ENCODE data around the gene CTNNBIP1. TPM values are rescaled to one million over a fixed set of nuclear protein-coding genes. Genes with fewer than 3 reads are reported as not detected.

The CTNNBIP1 gene
- total and polyA plus RNA-seq, 2 experiments from 2014 or later: 80.1 to 122 TPM

- Histone ChIP-seq H3K4me1 (ENCODE audit: low read depth) (peaks cover 20% of the 10 kb centered on the region), H3K4me3 (no peak overlapping the region), H3K9me3 (ENCODE audit: low read depth) (no peaks in the 10 kb centered on the region), H3K36me3 (no peaks in the 10 kb centered on the region), H3K27ac (no peak overlapping the region), H3K27me3 (no peaks in the 10 kb centered on the region)
- no peak for TF ChIP-seq CTCF (IDR thresholded peaks at IDR 0.05; ENCODE audit: low read depth, low read length)
- no peak for DNase-seq (ENCODE audit: low read depth in 1 of 2, low spot score in 1 of 2)
Measured at GRCh38 chr1:9820521-9820920, 89.5 kb downstream of the CTNNBIP1 start.

DNA sequence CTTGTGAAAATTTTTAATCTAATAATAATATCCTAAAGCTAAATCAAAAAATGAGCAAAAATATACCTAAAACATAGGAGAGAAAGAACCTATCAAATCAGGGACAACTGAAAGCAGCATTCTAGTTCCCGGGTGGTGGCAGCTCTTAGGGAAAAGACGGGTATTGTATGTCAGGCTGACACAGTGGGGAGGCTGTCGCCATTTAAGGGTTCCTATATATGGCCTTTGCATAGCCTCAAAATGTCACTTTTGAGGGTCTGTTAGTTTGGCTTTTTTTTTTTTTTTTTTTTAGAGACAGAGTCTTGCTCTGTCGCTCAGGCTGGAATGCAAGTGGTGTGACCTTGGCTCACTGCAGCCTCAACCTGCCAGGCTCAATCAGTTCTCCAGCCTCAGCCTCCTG lies 92.3 kb downstream of the CTNNBIP1 start:
- no peak for DNase-seq (ENCODE audit: low read depth in 1 of 2, low spot score in 1 of 2)
- no peak for TF ChIP-seq CTCF (IDR thresholded peaks at IDR 0.05; ENCODE audit: low read depth, low read length)
- Histone ChIP-seq H3K4me1 (ENCODE audit: low read depth) (peaks cover 20% of the 10 kb centered on the region), H3K9me3 (ENCODE audit: low read depth) (no peaks in the 10 kb centered on the region), H3K27ac (no peak overlapping the region), H3K36me3 (no peaks in the 10 kb centered on the region), H3K4me3 (no peak overlapping the region), H3K27me3 (no peaks in the 10 kb centered on the region)

DNA sequence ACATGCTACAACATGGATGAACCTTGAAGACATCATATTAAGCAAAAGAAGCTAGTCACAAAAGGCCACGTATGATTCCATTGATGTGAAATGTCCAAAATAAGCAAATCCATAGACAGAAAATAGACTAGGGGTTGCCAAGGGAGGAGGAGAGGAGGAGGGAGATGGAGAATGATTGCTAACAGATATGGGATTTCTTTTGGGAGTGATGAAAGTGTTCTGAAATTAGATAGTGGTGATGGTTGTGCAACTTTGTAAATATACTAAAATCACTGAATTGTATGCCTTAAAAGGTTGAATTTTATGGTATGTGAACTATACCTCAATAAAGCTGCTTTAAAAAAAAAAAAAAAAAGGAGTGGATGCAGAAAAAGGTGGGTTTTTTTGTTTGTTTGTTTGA lies 93.9 kb downstream of the CTNNBIP1 start:
- H3K27me3 ChIP-seq: no peaks in the 10 kb centered on the region
- TF ChIP-seq CTCF (IDR thresholded peaks at IDR 0.05; ENCODE audit: low read depth, low read length): no peak
- no peak for DNase-seq (ENCODE audit: low read depth in 1 of 2, low spot score in 1 of 2)
- no peaks in the 10 kb centered on the region for H3K9me3 ChIP-seq (ENCODE audit: low read depth)
- no peak overlapping the region for H3K4me3 ChIP-seq
- no peaks in the 10 kb centered on the region for H3K36me3 ChIP-seq
- peaks cover 7% of the 10 kb centered on the region for H3K4me1 ChIP-seq (ENCODE audit: low read depth)
- H3K27ac ChIP-seq: no peak overlapping the region

DNA sequence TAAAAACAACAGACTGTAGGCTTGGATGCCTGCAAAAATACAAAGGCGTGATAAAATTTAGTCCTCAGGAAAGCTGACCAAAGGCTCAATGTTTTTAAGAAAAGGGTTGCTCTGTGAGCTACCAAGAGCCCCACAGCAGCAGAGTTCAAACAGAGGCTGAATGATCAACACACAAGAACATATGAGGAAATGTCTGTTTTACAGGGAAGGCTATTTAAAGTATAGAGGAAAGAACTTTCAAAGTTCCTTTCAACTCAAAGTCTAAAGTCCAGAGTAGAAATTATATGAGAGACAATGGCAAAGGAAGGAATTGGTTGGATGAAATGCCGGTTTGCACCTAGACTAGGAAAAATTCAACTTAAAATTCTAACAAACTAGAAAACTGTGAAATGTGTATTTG lies 94.9 kb downstream of the CTNNBIP1 start:
- Histone ChIP-seq H3K27me3 (no peaks in the 10 kb centered on the region), H3K4me3 (no peak overlapping the region), H3K4me1 (ENCODE audit: low read depth) (peaks cover 5% of the 10 kb centered on the region), H3K36me3 (no peaks in the 10 kb centered on the region), H3K27ac (peak overlapping the region; percentile 26), H3K9me3 (ENCODE audit: low read depth) (no peaks in the 10 kb centered on the region)
- TF ChIP-seq CTCF (IDR thresholded peaks at IDR 0.05; ENCODE audit: low read depth, low read length): no peak
- no peak for DNase-seq (ENCODE audit: low read depth in 1 of 2, low spot score in 1 of 2)

GRCh38 chr1:9814619-9815018 lies 95.5 kb downstream of the CTNNBIP1 start:
- H3K27ac ChIP-seq: no peak overlapping the region
- peaks cover 2% of the 10 kb centered on the region for H3K4me1 ChIP-seq (ENCODE audit: low read depth)
- H3K9me3 ChIP-seq (ENCODE audit: low read depth): no peaks in the 10 kb centered on the region

More at GRCh38 chr1:9814619-9815018, 95.5 kb downstream of the CTNNBIP1 start:
- no peak for DNase-seq (ENCODE audit: low read depth in 1 of 2, low spot score in 1 of 2)
- H3K4me3 ChIP-seq: no peak overlapping the region
- no peaks in the 10 kb centered on the region for H3K36me3 ChIP-seq
- H3K27me3 ChIP-seq: no peaks in the 10 kb centered on the region
- no peak for TF ChIP-seq CTCF (IDR thresholded peaks at IDR 0.05; ENCODE audit: low read depth, low read length)

Data from cardiac muscle cell (in vitro differentiated cells and primary cell).